Suprapubic skin (tissue), 4 donors: ENCODE measurements around the gene CRYBG1. TPM values are rescaled to one million over a fixed set of nuclear protein-coding genes. Genes with fewer than 3 reads are reported as not detected.

Experiments
- DNase-seq, 2 donors: peaks; one replicate each; pipeline ENCODE4 v3.0.0-alpha.2; 2019; ENCODE audit warnings: low spot score in 2 of 2
- H3K27ac ChIP-seq: fragments of 200-600 bp; sonication (generic); one replicate; pipeline ENCODE4 v1.5.1; 2019
- H3K27me3 ChIP-seq: fragments of 200-600 bp; sonication (generic); one replicate; pipeline ENCODE4 v1.5.1; 2019
- H3K36me3 ChIP-seq: fragments of 200-600 bp; sonication (generic); one replicate; pipeline ENCODE4 v1.5.1; 2019
- H3K4me1 ChIP-seq: fragments of 200-600 bp; sonication (generic); one replicate; pipeline ENCODE4 v1.5.1; 2019
- H3K4me3 ChIP-seq: fragments of 200-600 bp; sonication (generic); one replicate; pipeline ENCODE4 v1.5.1; 2019; ENCODE audit warnings: mild to moderate bottlenecking
- H3K9me3 ChIP-seq: fragments of 200-600 bp; sonication (generic); one replicate; pipeline ENCODE4 v1.5.1; 2019
- EP300 ChIP-seq: sonication (generic); formaldehyde crosslinking; IDR thresholded peaks from one replicate; pipeline ENCODE4 v1.6.1; 2017; ENCODE audit warnings: antibody characterized with exemption
- POLR2A ChIP-seq, 2 donors: fragments of 450-650 bp; IDR thresholded peaks; one replicate each; pipeline ENCODE4 v1.6.1; 2017; ENCODE audit warnings: antibody characterized with exemption in 2 of 2, mild to moderate bottlenecking in 2 of 2, moderate library complexity in 2 of 2
- POLR2AphosphoS5 ChIP-seq, 3 donors: sonication (generic); formaldehyde crosslinking; IDR thresholded peaks; one replicate each; pipeline ENCODE4 v1.6.1; 2017; ENCODE audit warnings: antibody characterized with exemption in 3 of 3
- WGBS: methylation state at CpG from one replicate; pipeline ENCODE4 v1.1.5; 2018; 5-methylcytosine and 5-hydroxymethylcytosine counted together
- total RNA-seq, 4 donors: library from RNA; depleted of rRNA; stranded (reverse); fragments of >200 nt; gene quantifications; one replicate each; pipeline ENCODE4 v1.1.0, GENCODE V29; 2016
- TF ChIP-seq, protein P1 (sequence below), 2 donors: fragments of 200-600 bp in 1 of 2; fragments of 450-650 bp in 1 of 2; sonication (generic) in 1 of 2; IDR thresholded peaks; one replicate each; pipeline ENCODE4 v1.5.1; 2016 to 2019; ENCODE audit warnings: antibody characterized with exemption in 2 of 2, mild to moderate bottlenecking in 1 of 2, moderate library complexity in 1 of 2

CRYBG1 gene
- total RNA-seq, 4 donors from 2014 or later = 91.8 to 124 (median 99.7) TPM

DNA sequence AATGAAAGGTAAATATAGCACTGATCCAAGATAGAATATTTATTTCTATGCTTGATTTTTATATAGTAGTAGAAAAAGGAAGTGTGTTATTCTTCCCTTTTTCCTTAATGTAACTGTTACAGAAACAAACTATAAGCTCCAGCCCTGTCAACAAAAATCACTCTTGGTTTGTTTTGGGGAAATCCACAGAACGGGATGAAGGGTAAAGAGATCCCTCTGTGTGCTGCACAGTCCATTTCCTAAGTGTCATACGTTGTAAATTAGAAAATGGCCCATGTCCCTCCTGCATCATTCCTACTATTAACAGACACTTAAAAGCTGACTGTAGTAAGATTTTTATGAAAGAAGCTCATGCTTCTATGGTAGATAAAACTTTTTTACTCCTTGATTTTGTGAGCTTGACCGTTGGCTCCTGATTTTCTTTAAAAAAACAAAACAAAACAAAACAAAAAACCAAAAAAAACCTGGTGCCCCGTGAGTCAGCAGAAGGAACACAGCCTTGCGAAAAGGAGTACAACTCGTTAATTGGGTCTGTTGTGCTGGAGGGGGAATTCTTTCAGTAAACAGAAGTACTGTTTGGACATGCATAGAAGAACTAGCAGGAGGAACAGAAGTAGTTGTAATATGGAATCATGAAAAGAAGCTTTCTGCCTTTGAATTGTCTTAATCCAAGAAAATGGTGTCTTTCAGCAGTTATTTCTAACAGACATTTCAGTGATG lies 201.3 kb downstream of the CRYBG1 start:
- TF ChIP-seq POLR2A (IDR thresholded peaks at IDR 0.05) = no peak
- no peak for TF ChIP-seq POLR2AphosphoS5 (IDR thresholded peaks at IDR 0.05)
- TF ChIP-seq, protein P1, sequence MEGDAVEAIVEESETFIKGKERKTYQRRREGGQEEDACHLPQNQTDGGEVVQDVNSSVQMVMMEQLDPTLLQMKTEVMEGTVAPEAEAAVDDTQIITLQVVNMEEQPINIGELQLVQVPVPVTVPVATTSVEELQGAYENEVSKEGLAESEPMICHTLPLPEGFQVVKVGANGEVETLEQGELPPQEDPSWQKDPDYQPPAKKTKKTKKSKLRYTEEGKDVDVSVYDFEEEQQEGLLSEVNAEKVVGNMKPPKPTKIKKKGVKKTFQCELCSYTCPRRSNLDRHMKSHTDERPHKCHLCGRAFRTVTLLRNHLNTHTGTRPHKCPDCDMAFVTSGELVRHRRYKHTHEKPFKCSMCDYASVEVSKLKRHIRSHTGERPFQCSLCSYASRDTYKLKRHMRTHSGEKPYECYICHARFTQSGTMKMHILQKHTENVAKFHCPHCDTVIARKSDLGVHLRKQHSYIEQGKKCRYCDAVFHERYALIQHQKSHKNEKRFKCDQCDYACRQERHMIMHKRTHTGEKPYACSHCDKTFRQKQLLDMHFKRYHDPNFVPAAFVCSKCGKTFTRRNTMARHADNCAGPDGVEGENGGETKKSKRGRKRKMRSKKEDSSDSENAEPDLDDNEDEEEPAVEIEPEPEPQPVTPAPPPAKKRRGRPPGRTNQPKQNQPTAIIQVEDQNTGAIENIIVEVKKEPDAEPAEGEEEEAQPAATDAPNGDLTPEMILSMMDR (IDR thresholded peaks at IDR 0.05) = no peak
- no peak for TF ChIP-seq EP300
- no peaks in the 10 kb centered on the region for H3K27me3 ChIP-seq
- peaks cover 7% of the 10 kb centered on the region for H3K36me3 ChIP-seq
- no peak for DNase-seq
- H3K4me1 ChIP-seq = peaks cover 35% of the 10 kb centered on the region
- WGBS = 34% methylated on average over 6 of the region's 6 CpGs
- H3K27ac ChIP-seq = peak overlapping the region; percentile 72
- no peaks in the 10 kb centered on the region for H3K9me3 ChIP-seq
- no peak overlapping the region for H3K4me3 ChIP-seq

DNA sequence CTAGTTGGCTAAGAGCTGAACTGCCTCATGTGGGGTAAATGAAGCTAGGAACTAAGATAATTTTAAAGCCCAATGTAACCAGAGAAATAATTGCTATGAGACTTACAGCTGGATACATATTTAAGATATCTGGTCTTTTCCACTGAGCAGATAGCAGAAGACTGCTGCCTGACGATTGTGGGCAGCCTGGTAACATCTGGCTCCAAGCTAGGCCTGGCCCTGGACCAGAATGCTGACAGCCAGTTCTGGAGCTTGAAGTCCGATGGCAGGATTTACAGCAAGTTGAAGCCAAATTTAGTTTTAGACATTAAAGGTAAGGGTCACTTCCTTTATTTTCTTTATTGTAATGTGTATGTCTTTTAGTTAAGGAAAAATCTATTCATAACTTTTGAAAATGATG lies 203.1 kb downstream of the CRYBG1 start:
- Histone ChIP-seq H3K4me1 (peaks cover 35% of the 10 kb centered on the region), H3K9me3 (no peaks in the 10 kb centered on the region), H3K36me3 (peaks cover 7% of the 10 kb centered on the region), H3K4me3 (no peak overlapping the region), H3K27me3 (no peaks in the 10 kb centered on the region), H3K27ac (no peak overlapping the region)
- TF ChIP-seq POLR2AphosphoS5 (IDR thresholded peaks at IDR 0.05) = no peak
- WGBS = 23% methylated on average over 2 of the region's 2 CpGs
- no peak for DNase-seq

DNA sequence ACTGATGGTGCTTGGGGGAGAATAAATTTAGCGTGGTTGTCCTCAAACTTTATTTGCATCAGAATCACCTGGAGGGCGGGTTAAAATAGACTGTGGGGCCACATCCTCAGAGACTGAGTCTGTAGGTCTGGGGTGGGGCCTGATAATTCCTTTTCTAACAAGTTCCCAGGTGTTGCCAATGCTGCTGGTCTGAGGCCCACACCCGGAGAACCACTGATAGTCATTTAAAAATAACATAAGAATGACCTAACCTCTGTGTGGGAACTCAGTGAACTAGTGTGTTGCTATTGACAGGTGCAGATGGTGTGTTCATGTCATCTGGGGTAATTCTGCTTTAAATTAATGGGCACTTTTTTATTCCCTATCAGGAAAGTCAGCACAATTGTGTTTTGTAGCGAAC lies 204.0 kb downstream of the CRYBG1 start:
- no peak overlapping the region for H3K27ac ChIP-seq

DNA sequence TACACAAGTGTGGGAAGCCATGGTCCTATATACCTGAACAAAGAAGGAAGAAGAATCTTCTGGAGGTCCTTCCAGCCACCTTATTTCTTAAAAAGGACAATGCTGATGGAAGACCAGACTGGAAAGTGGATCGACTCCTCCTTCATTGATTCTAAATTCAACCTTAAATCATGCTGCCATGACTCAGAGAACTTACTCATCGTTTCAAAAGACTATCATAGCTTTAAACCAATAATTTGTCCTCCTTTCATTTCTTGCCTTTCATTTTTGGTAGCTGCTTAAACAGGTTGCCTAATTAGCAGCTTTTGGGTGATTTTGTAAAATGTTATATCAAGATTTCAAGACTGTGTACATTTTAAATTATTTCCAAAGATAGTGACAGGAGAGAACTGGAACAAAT lies 208.0 kb downstream of the CRYBG1 start:
- H3K4me3 ChIP-seq = no peak overlapping the region
- H3K36me3 ChIP-seq = peaks cover 24% of the 10 kb centered on the region
- TF ChIP-seq POLR2AphosphoS5 (IDR thresholded peaks at IDR 0.05) = no peak
- TF ChIP-seq, protein P1 (IDR thresholded peaks at IDR 0.05) = no peak
- TF ChIP-seq EP300 = no peak
- TF ChIP-seq POLR2A (IDR thresholded peaks at IDR 0.05) = no peak
- H3K4me1 ChIP-seq = peaks cover 4% of the 10 kb centered on the region
- WGBS = 58% methylated on average over 2 of the region's 2 CpGs
- no peaks in the 10 kb centered on the region for H3K9me3 ChIP-seq
- H3K27me3 ChIP-seq = no peaks in the 10 kb centered on the region
- no peak for DNase-seq
- no peak overlapping the region for H3K27ac ChIP-seq

More for the DNA sequence above, 204.0 kb downstream of the CRYBG1 start:
- Histone ChIP-seq H3K4me1 (peaks cover 35% of the 10 kb centered on the region), H3K9me3 (no peaks in the 10 kb centered on the region), H3K4me3 (no peak overlapping the region), H3K36me3 (peaks cover 13% of the 10 kb centered on the region), H3K27me3 (no peaks in the 10 kb centered on the region)
- DNase-seq = no peak
- 54% methylated on average over 4 of the region's 4 CpGs for WGBS
- TF ChIP-seq EP300 = no peak
- no peak for TF ChIP-seq POLR2AphosphoS5 (IDR thresholded peaks at IDR 0.05)

DNA sequence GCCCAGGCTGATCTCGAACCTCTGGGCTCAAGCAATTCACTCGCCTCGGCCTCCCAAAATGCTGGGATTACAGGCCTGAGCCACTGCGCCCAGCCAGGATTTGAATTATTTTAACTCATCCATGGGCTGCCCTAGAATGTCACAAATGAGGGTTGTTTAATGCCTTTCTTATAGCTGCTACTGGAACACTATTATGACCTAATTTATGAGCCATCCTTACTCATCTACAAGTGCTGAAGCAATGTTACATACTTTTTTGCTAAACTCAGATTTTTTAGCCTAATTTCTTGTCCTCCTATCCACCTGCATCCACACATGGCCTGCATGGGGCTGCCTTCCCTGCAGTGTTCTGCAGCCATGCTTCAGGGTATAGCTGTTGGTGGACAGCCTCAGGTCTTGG lies 208.9 kb downstream of the CRYBG1 start:
- 93% methylated on average over 4 of the region's 4 CpGs for WGBS
- no peak overlapping the region for H3K4me3 ChIP-seq
- DNase-seq = no peak
- H3K4me1 ChIP-seq = no peaks in the 10 kb centered on the region
- H3K36me3 ChIP-seq = peaks cover 21% of the 10 kb centered on the region
- no peak overlapping the region for H3K27ac ChIP-seq
- no peaks in the 10 kb centered on the region for H3K9me3 ChIP-seq
- H3K27me3 ChIP-seq = no peaks in the 10 kb centered on the region
- TF ChIP-seq EP300 (no peak), POLR2AphosphoS5 (IDR thresholded peaks at IDR 0.05) (no peak), POLR2A (IDR thresholded peaks at IDR 0.05) (no peak)
- TF ChIP-seq, protein P1 (IDR thresholded peaks at IDR 0.05) = no peak

DNA sequence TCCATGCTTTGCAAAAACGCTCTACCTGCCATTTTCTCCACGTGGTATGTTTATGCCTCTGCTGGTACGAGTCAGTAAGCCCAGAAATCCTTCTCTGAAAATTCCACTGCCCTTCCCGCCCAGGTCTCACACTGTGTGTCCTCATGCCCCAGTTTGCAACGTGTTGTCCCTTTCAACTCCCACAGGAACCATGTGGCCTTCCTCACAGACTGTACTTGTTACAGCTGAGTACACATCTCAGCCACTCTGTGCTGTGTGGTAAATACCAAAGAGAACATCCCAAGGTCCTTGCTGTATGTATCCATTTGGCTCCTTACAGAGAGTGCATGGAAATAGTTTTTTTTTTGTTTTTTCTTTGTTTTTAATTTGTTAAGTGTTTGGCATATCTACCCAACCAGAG lies 211.9 kb downstream of the CRYBG1 start:
- H3K27me3 ChIP-seq = no peaks in the 10 kb centered on the region
- peaks cover 21% of the 10 kb centered on the region for H3K36me3 ChIP-seq

More for the DNA sequence above, 211.9 kb downstream of the CRYBG1 start:
- 84% methylated on average over 5 of the region's 5 CpGs for WGBS
- no peak for TF ChIP-seq POLR2A (IDR thresholded peaks at IDR 0.05)
- TF ChIP-seq POLR2AphosphoS5 (IDR thresholded peaks at IDR 0.05) = no peak
- TF ChIP-seq, protein P1 (IDR thresholded peaks at IDR 0.05) = no peak
- TF ChIP-seq EP300 = no peak
- no peak for DNase-seq
- Histone ChIP-seq H3K4me1 (no peaks in the 10 kb centered on the region), H3K9me3 (no peaks in the 10 kb centered on the region), H3K4me3 (no peak overlapping the region), H3K27ac (no peak overlapping the region)
